HEK293T (cell line): ENCODE data around the gene KRT14.
"Not testable (repeated sequence)": the region's sequence is repeated elsewhere in the genome, so short reads cannot be mapped to it uniquely, and the experiment has no call there.

Source experiments
- ELF4 ChIP-seq: fragments of 450-650 bp; IDR thresholded peaks from 2 replicates; pipeline ENCODE4 v1.6.1; 2017; ENCODE audit warnings: antibody characterized with exemption
- FOXM1 ChIP-seq: fragments of 450-650 bp; IDR thresholded peaks from 2 replicates; pipeline ENCODE4 v1.6.1; 2017; ENCODE audit warnings: mild to moderate bottlenecking, borderline replicate concordance

- TF ChIP-seq FOXM1, ELF4: not testable (repeated sequence)
Observed at GRCh38 chr17:41626028-41626913, 39.6 kb upstream of the KRT14 start.
